ENCODE data around the gene TMEM108.

Gene TMEM108

DNA sequence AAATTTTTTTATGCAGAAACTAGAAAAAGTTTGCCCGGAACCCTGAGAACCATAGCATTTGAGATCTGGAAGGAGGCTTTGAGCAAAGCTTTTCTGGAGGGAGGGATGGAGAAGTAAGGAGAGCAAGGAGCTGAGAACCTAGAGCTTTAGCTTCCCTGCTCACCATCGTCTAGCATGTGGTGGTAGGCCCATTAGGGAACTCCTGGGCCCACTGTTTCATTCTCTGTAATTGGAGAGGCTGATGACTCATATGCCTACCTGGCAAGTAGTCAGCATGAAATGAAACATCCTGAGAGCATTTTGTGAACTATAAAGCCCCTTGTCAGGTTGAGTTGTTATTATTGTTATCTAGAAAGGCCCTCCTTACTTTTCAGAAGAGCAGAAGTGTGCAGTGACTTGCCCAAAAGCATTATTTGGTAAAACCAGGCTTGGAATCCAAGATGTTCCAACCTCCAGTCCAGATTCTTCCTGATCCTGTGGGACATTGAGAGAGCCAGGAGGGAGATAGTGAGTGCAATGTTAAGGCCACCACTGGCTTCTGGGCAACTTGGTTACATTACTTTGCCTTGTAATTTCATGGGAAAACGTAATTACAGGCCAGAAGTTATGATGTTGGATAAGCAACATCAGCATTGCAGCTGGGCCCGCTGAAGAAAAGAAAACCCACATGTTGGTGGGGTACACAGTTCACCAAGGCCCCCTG lies 257.2 kb downstream of the TMEM108 start (continued):
- TF ChIP-seq, protein P1, sequence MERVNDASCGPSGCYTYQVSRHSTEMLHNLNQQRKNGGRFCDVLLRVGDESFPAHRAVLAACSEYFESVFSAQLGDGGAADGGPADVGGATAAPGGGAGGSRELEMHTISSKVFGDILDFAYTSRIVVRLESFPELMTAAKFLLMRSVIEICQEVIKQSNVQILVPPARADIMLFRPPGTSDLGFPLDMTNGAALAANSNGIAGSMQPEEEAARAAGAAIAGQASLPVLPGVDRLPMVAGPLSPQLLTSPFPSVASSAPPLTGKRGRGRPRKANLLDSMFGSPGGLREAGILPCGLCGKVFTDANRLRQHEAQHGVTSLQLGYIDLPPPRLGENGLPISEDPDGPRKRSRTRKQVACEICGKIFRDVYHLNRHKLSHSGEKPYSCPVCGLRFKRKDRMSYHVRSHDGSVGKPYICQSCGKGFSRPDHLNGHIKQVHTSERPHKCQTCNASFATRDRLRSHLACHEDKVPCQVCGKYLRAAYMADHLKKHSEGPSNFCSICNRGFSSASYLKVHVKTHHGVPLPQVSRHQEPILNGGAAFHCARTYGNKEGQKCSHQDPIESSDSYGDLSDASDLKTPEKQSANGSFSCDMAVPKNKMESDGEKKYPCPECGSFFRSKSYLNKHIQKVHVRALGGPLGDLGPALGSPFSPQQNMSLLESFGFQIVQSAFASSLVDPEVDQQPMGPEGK (tag by site-specific recombination; IDR thresholded peaks at IDR 0.05) = peak; percentile 34; the same call in 1 of the 2 replicates
- TF ChIP-seq ZNF26 (tag by site-specific recombination; IDR thresholded peaks at IDR 0.05) (no peak), ZNF514 (tag by site-specific recombination; IDR thresholded peaks at IDR 0.05) (no peak), SCRT1 (tag by site-specific recombination; IDR thresholded peaks at IDR 0.05; ENCODE audit: borderline replicate concordance) (no peak), ZSCAN4 (tag by site-specific recombination; IDR thresholded peaks at IDR 0.05) (no peak), ZBTB48 (tag by site-specific recombination; IDR thresholded peaks at IDR 0.05) (0 out of 2 replicates have a peak, but pooled peaks have one; percentile 23), ZFHX2 (tag by site-specific recombination; conservative IDR thresholded peaks at IDR 0.05) (no peak), GLI4 (tag by site-specific recombination; IDR thresholded peaks at IDR 0.05) (no peak), ZBTB7A (tag by site-specific recombination; IDR thresholded peaks at IDR 0.05; ENCODE audit: low read depth) (no peak), SP7 (tag by site-specific recombination; IDR thresholded peaks at IDR 0.05) (0 out of 2 replicates have a peak, but pooled peaks have one; percentile 46), ZNF140 (tag by site-specific recombination; IDR thresholded peaks at IDR 0.05) (no peak), ZBTB21 (tag by site-specific recombination; IDR thresholded peaks at IDR 0.05) (no peak), ZNF560 (tag by site-specific recombination; IDR thresholded peaks at IDR 0.05; ENCODE audit: borderline replicate concordance) (no peak), ZIC2 (tag by site-specific recombination; IDR thresholded peaks at IDR 0.05) (no peak), ZNF24 (tag by site-specific recombination; IDR thresholded peaks at IDR 0.05) (no peak), PRDM4 (tag by site-specific recombination; IDR thresholded peaks at IDR 0.05) (no peak), ZNF561 (tag by site-specific recombination; IDR thresholded peaks at IDR 0.05; ENCODE audit: borderline replicate concordance) (peak; percentile 68; the same call in 1 of the 2 replicates), GLIS1 (tag by site-specific recombination; IDR thresholded peaks at IDR 0.05) (peak; percentile 35), ZNF146 (tag by site-specific recombination; IDR thresholded peaks at IDR 0.05) (no peak), ZNF324 (tag by site-specific recombination; IDR thresholded peaks at IDR 0.05) (no peak), ZNF707 (tag by site-specific recombination; IDR thresholded peaks at IDR 0.05) (no peak), ZNF639 (tag by site-specific recombination; IDR thresholded peaks at IDR 0.05) (no peak), SP2 (tag by site-specific recombination; IDR thresholded peaks at IDR 0.05) (no peak), ZNF155 (tag by site-specific recombination; IDR thresholded peaks at IDR 0.05) (no peak)
- TF ChIP-seq, protein P2, sequence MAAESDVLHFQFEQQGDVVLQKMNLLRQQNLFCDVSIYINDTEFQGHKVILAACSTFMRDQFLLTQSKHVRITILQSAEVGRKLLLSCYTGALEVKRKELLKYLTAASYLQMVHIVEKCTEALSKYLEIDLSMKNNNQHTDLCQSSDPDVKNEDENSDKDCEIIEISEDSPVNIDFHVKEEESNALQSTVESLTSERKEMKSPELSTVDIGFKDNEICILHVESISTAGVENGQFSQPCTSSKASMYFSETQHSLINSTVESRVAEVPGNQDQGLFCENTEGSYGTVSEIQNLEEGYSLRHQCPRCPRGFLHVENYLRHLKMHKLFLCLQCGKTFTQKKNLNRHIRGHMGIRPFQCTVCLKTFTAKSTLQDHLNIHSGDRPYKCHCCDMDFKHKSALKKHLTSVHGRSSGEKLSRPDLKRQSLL (tag by site-specific recombination; IDR thresholded peaks at IDR 0.05) = peak; percentile 70; the same call in 1 of the 2 replicates
- TF ChIP-seq, protein P3, sequence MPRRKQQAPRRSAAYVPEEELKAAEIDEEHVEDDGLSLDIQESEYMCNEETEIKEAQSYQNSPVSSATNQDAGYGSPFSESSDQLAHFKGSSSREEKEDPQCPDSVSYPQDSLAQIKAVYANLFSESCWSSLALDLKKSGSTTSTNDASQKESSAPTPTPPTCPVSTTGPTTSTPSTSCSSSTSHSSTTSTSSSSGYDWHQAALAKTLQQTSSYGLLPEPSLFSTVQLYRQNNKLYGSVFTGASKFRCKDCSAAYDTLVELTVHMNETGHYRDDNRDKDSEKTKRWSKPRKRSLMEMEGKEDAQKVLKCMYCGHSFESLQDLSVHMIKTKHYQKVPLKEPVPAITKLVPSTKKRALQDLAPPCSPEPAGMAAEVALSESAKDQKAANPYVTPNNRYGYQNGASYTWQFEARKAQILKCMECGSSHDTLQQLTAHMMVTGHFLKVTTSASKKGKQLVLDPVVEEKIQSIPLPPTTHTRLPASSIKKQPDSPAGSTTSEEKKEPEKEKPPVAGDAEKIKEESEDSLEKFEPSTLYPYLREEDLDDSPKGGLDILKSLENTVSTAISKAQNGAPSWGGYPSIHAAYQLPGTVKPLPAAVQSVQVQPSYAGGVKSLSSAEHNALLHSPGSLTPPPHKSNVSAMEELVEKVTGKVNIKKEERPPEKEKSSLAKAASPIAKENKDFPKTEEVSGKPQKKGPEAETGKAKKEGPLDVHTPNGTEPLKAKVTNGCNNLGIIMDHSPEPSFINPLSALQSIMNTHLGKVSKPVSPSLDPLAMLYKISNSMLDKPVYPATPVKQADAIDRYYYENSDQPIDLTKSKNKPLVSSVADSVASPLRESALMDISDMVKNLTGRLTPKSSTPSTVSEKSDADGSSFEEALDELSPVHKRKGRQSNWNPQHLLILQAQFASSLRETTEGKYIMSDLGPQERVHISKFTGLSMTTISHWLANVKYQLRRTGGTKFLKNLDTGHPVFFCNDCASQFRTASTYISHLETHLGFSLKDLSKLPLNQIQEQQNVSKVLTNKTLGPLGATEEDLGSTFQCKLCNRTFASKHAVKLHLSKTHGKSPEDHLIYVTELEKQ (tag by site-specific recombination; IDR thresholded peaks at IDR 0.05; ENCODE audit: borderline replicate concordance) = peak; percentile 25; the same call in 1 of the 2 replicates

All from HEK293 (cell line).